GM21619 (cell line): ENCODE data around the gene ZNF138.
"Not testable (repeated sequence)": the region's sequence is repeated elsewhere in the genome, so short reads cannot be mapped to it uniquely, and the experiment has no call there.

Experiments used
- ATAC-seq: cut with Tn5 transposase; IDR thresholded peaks from one replicate; pipeline ENCODE4 v1.9.1; 2021; ENCODE audit not compliant: unreplicated experiment

Gene ZNF138

DNA sequence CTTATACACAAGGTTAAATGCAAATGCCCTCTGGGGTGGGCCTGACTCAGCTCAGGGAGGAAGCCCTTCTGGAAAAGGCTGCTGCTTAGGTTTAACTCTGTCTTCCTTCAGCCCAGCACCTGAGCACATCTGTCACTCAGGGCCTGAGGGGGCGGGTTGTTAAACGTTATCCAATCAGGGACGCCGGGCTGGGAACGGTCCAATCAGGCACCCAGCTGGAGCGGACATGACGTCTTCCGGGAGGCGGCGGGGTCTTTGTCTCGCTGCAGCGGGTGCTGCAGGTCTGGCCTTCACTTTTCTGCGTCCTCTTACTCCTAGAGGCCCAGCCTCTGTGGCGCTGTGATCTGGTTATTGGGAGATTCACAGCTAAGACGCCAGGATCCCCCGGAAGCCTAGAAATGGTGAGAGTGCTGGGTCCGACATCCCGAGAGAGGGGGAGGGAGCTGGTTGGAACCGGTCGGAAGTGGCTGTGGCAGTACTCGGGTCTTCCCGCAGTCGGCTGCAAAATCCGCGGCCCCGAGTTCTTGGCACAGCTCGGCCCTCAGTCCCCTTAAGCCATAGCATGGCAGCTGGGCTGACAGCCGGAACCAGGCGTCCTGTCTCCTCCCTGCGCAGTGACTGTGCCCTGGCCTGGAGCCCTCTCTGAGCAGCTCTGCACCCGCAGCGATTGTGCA, at the start of gene ZNF138:
Gene ZNF138, plus strand, starts transcription at position 258 of the 674 bp plus-strand sequence. Its CDS starts 141 bp downstream, at position 399.
- peak; percentile 100 for ATAC-seq

- no peak for ATAC-seq
Measured at GRCh38 chr7:64744680-64745079, 49.5 kb upstream of the ZNF138 start.

DNA sequence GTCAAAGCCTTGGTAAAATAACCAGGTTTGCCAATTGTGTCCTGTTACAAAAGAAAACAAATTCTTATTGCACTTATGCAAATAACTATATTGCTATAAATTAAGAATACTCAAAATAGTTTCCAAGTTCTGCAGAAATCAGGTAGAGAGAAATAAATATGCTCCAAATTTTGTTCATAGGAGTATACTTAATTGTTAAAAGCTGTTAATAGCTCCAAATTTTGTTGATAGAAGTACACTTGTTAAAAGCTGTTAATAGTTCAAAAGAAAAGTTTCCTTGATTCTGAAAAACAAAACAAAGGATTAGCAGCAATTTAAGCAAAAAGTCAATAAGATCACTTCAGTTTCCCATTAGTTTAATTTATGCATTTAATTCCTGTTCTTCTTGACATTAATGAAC, 46.4 kb upstream of the ZNF138 start:
- no peak for ATAC-seq

- no peak for ATAC-seq
Measured at GRCh38 chr7:64753032-64753431, 41.2 kb upstream of the ZNF138 start.

DNA sequence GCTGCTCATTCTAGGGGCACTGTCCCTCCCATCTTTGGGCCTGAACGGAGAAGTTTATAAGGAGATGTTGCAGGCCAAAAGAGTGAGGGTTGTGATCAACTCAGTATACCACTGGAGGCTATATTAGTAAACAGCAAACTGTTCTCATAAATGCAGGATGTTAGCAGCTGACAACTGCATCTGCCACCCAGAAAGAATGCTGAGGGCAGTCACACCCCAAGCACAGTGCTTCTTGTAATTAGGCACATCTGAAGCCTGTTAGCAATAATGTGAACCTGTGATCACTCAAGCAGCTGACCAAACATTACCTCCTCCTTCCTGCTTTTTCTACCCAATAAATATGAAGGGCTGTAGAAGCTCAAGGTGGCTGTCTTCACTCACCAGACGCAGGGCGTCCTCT, 38.4 kb upstream of the ZNF138 start:
- ATAC-seq = no peak

- no peak for ATAC-seq
Measured at GRCh38 chr7:64758151-64758550, 36.1 kb upstream of the ZNF138 start.

DNA sequence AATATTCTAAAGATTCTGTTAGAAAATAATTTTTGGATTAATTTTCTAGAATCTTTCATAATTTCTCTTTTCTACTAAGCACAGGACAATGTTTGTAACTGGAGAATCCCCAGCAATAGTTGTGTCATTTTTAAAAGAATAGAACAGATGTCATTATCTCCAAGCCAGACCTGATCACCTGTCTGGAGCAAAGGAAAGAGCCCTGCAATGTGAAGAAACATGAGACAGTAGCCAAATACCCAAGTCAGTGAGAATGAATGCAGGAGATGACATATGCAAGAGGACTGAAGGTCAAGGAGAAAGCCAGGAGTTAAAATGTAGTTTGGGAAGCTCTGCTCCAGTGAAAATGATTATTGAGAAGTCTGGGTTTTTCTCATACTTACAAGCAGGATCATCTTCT, 25.4 kb upstream of the ZNF138 start:
- ATAC-seq = no peak

DNA sequence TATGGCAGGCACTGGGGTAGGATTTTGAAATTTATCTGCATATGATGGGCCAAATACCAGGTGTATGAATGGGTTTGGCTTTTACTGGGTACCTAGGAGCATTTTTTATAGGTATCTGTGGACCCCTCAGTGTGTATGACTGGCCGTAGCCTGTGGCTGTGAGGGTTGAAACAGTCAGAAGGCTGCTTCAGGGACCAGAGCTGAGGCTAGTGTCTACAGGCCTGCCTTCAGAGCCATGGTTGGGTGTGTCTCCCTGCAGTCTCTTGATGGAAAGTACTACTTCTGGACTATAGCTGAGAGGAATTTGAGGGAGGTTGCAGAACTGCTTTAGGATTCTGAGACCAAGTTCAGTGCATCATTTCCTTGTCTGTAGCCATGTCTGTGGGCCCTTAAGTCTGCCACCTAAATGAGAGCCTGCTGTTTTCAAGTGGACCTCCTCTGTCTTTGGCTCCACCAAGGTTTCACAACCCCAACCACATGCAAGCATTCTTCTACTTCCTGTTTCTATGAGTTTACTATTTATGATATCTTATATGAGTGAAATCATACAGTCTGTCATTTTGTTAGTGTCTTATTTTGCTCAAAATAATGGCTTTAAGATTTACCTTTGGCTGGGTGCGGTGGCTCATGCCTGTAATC, 19.9 kb upstream of the ZNF138 start:
- no peak for ATAC-seq

- no peak for ATAC-seq
Measured at GRCh38 chr7:64775289-64775688, 18.9 kb upstream of the ZNF138 start.

DNA sequence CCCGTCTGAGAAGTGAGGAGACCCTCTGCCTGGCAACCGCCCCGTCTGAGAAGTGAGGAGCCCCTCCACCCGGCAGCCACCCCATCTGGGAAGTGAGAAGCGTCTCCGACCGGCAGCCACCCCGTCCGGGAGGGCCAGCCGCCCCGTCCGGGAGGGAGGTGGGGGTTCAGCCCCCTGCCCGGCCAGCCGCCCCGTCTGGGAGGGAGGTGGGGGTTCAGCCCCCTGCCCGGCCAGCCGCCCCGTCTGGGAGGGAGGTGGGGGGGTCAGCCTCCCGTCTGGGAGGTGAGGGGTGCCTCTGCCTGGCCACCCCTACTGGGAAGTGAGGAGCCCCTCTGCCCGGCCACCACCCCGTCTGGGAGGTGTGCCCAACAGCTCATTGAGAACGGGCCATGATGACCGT, 9.4 kb upstream of the ZNF138 start:
- not testable (repeated sequence) for ATAC-seq

GRCh38 chr7:64787295-64787694, 6.9 kb upstream of the ZNF138 start:
- no peak for ATAC-seq

GRCh38 chr7:64789241-64789640, 5.0 kb upstream of the ZNF138 start:
- not testable (repeated sequence) for ATAC-seq

GRCh38 chr7:64793106-64793755, 997 bp upstream of the ZNF138 start:
- no peak for ATAC-seq

DNA sequence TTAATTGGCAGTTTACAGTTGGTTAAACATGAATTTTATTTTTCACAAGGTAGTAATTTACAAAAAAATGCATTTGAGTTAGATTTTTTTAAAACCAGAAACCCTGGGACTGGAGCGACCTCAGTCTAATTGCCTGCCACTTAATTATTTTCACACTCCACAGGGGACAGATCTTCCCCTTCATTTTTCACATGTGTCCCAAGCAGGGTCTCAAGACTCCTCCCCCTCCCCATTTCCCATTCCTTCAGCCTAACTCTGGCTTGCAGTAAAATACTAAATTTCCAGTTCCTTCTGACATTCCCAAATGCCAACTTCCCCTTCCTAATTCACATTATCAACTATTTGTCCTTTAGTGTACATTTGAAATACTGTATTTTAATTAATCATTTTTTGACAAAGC, 948 bp downstream of the ZNF138 start:
- no peak for ATAC-seq

DNA sequence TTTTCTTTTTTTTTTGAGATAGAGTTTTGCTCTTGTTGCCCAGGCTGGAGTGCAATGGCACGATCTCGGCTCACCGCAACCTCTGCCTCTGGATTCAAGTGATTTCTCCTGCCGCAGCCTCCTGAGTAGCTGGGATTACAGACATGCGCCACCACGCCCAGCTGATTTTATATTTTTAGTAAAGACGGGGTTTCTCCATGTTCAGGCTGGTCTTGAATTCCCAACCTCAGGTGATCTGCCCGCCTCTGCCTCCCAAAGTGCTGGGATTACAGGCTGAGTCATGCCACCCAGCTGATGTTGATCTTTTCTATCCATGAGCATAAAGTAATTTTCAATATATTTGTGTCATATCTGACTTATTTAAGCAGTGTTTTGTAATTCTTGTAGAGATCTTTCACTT, 4.9 kb downstream of the ZNF138 start:
- ATAC-seq = not testable (repeated sequence)

DNA sequence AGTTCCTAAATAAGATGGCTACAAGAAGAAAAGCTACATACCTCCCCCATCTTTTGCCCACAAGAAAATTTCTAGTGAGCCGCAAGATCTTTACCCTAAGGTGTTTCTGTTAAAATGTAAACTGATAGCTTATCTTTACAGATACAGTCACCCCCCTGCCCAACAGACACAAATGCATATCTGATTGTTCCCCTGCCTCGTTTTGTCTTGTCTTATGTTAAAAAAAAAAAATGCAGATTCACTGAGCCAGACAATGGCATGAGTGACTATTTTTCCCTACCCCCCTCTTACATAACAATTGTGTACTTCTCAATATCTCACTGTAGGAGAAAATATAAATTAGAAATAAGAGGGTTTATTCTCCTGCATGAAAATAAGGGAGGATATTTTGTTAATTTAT, 8.5 kb downstream of the ZNF138 start:
- ATAC-seq = no peak

DNA sequence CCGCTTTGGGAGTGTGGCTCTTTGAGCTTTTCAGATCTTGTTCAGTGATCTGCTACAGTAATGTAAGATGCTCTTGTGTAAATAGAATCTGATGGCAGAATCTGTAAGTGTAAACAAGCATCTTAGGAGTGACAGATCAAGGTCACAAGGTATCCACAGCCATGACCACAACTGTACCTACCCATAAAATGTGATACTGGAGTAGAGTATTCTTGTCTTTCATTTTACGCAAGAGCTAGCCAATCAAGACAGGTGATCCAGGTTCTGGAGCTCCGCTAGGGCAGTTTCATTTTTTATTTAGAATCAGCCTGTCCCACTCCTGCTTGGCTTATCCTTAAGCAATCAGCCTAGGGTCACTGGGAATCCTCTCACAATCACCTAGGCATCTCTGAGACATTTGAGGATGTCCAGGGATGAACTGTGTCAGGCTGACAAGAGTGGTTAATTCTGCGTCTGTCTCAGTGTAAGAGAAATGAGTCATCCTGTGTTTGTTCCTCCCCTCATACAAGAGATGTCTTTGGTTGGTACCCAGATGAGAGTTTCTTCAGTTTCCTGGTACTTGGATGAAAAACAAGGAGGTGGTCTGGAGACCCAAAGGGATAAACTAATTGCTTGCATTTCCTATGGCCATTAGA, 13.6 kb downstream of the ZNF138 start:
- no peak for ATAC-seq

GRCh38 chr7:64811767-64812166, 17.5 kb downstream of the ZNF138 start:
- no peak for ATAC-seq

DNA sequence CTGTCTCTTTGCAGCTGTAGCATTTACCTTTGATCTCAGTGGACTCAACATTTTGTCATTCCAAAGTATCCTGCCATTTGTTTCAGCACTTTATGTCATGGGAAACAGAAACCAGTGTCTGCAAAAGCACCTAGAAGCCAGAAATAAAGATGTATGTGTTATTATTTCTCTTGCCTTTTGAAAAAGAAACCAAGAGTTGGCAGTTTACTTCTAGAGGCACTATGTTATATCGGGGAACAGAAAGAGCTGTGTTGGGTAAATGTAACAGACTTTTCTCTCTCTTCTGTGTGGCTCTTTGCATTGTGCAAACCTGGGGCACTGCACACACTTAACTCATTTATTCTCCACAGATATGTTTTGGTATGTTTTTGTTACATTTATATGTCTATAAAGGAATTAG, 36.7 kb downstream of the ZNF138 start:
- ATAC-seq = no peak

GRCh38 chr7:64832136-64832535, 37.9 kb downstream of the ZNF138 start:
- ATAC-seq = no peak

DNA sequence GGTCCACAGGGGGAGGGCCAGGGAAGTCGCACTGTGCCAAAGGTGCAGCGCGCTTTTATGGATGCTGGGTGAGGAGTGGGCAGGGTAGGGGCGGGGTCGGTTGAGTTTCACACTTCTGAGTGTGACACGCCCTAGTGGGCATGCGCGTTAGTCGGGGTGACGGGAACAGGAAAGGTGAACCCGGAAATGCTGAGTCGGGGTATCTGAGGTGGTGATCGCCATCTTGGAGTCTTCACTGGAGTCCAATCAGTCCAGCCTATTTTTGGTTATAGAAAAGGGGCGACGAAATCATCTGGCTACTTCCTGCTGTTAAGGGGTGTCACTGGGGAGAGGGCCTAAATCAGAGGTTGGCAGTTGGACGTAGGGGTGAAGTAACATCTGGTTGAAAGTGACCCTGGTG, 40.8 kb downstream of the ZNF138 start:
- ATAC-seq = no peak

DNA sequence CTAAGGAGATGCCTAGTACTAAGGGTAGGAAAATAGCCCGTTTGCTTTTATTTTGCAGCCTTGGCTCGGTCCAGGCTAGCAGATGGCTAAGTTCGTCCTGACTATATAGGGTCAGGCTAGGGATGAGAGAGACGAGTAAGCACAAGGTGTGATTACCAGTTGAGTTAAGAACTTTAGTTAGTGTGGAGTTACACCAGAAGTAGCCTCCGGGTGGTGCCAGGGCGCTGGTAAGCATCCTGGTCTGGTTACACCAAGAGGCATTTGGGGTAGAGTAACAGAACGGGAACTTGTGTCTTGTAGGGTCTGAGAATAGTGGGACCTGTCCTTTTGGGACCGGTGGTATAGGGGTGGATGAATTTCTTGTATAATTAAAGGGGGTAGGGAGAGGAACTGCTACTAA, 41.6 kb downstream of the ZNF138 start:
- not testable (repeated sequence) for ATAC-seq
